A673 (cell line): ENCODE data around the gene CLDN14. TPM values are rescaled to one million over a fixed set of nuclear protein-coding genes. Genes with fewer than 3 reads are reported as not detected.

Experiments used
- BruUV-seq: library from RNA; stranded (reverse); fragments of 400-500 nt; replicated peaks from 2 replicates; lab custom pipeline; 2021; lab: Mats Ljungman, UMichigan
- CTCF ChIA-PET: fragments of 300-600 bp; sonication (Branson Sonifier 250); formaldehyde crosslinking; loops from one replicate; lab custom pipeline; 2022; ENCODE audit warnings: antibody characterized with exemption; lab: Charles Lee
- POLR2A ChIA-PET: fragments of 300-600 bp; sonication (Branson Sonifier 250); formaldehyde crosslinking; loops from one replicate; lab custom pipeline; 2022; ENCODE audit warnings: antibody characterized with exemption; ENCODE audit not compliant: low non-redundant PET; lab: Charles Lee
- DNase-seq: peaks from one replicate; pipeline ENCODE4 v3.0.0-alpha.2; 2015; ENCODE audit warnings: low spot score
- H3K27ac ChIP-seq: fragments of 200-600 bp; sonication (generic); 2 replicates; pipeline ENCODE4 v1.5.1; 2016; ENCODE audit warnings: mixed run types, low read depth, mild to moderate bottlenecking, mixed read lengths, antibody characterized with exemption, low read length; ENCODE audit not compliant: poor library complexity, severe bottlenecking
- H3K27me3 ChIP-seq: fragments of 200-600 bp; sonication (generic); replicated peaks from 2 replicates; pipeline ENCODE4 v1.6.1; 2017; ENCODE audit warnings: mixed run types, low read depth, mild to moderate bottlenecking, mixed read lengths, antibody characterized with exemption, low read length; ENCODE audit not compliant: insufficient read depth, poor library complexity
- H3K36me3 ChIP-seq: fragments of 200-600 bp; sonication (generic); 2 replicates; pipeline ENCODE4 v1.6.1; 2016; ENCODE audit warnings: mixed run types, mild to moderate bottlenecking, mixed read lengths, antibody characterized with exemption, low read length; ENCODE audit not compliant: insufficient read depth, poor library complexity, severe bottlenecking
- H3K4me1 ChIP-seq: fragments of 200-600 bp; sonication (generic); 2 replicates; pipeline ENCODE4 v1.6.1; 2017; ENCODE audit warnings: mixed run types, mild to moderate bottlenecking, mixed read lengths, antibody characterized with exemption, low read length; ENCODE audit not compliant: insufficient read depth, poor library complexity, severe bottlenecking
- H3K4me3 ChIP-seq: fragments of 200-600 bp; sonication (generic); 2 replicates; pipeline ENCODE4 v1.5.1; 2016; ENCODE audit warnings: low read depth, mixed run types, mild to moderate bottlenecking, mixed read lengths, low read length; ENCODE audit not compliant: poor library complexity, severe bottlenecking
- H3K9me3 ChIP-seq: fragments of 200-600 bp; sonication (generic); 2 replicates; pipeline ENCODE4 v1.6.1; 2016; ENCODE audit warnings: mixed run types, low read depth, mild to moderate bottlenecking, mixed read lengths, antibody characterized with exemption, low read length; ENCODE audit not compliant: poor library complexity, severe bottlenecking
- EZH2 ChIP-seq: fragments of 200-600 bp; sonication (generic); IDR thresholded peaks from 2 replicates; pipeline ENCODE4 v1.6.1; 2017; ENCODE audit warnings: borderline replicate concordance, low read depth, mild to moderate bottlenecking, mixed read lengths, antibody characterized with exemption, low read length; ENCODE audit not compliant: poor library complexity, severe bottlenecking
- intact Hi-C: fragments of 100-400 bp; cut with micrococcal nuclease; formaldehyde crosslinking; loops from one replicate; pipeline ENCODE4 v1.10.0; 2022; ENCODE audit not compliant: unreplicated experiment
- total RNA-seq: library from RNA; stranded (reverse); gene quantifications from 2 replicates; pipeline ENCODE4 v1.2.3, GENCODE V29; 2021
- TF ChIP-seq, protein P1 (sequence below): fragments of 300-800, 200-600 bp; sonication (generic); conservative IDR thresholded peaks from 2 replicates; pipeline ENCODE4 v1.5.1; 2017; ENCODE audit warnings: low read depth, mild to moderate bottlenecking, antibody characterized with exemption, low read length, moderate library complexity, mixed read lengths

The CLDN14 gene
- total RNA-seq, 1 experiment from 2014 or later: not detected

DNA sequence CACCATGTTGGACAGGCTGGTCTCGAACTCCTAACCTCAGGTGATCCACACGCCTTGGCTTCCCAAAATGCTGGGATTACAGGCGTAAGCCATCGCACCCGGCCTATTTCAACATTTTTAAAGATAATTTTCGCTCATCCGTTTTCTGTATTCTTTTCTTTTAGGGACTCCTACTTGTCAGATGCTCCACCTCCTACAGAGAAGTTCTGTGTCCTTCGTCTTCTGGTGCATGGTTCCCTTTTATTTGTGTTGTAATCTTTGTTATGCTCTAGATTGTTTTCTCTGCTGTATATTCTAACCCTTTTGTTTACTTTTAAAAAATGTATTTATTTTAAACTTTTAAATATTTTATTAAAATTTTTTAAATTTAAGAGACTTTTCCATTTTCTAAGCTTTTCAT, 28.4 kb downstream of the CLDN14 start:
- no peak for DNase-seq
- Histone ChIP-seq H3K9me3 (no peaks in the 10 kb centered on the region), H3K27ac (no peak overlapping the region), H3K36me3 (no peaks in the 10 kb centered on the region), H3K4me3 (no peak overlapping the region), H3K27me3 (no peaks in the 10 kb centered on the region), H3K4me1 (peaks cover 13% of the 10 kb centered on the region)
- ChIA-PET CTCF (no interaction called here), POLR2A (no interaction called here)
- no TSS peak for BruUV-seq
- TF ChIP-seq EZH2: no peak
- intact Hi-C loops: no loop called here

DNA sequence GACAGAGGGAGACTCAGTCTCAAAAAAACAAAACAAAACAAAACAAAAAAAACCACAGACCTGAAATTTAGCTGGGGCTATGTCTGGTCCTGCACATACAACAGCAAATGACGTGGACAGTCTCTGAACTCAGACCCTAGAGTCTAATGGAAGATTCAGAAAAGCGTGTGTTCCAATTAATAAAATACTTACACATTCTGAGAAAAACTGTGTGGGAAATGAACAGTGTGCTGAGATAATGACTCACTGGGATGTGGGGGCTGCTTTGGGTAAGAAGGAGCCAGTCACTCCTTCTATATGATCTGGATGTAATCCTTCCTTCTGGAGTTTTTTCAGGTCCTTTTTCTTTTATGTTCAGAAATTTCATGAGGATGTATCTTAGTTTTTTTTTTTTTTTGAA, 29.4 kb downstream of the CLDN14 start:
- Histone ChIP-seq H3K4me3 (no peak overlapping the region), H3K27ac (no peak overlapping the region), H3K36me3 (no peaks in the 10 kb centered on the region), H3K4me1 (peaks cover 13% of the 10 kb centered on the region), H3K9me3 (no peaks in the 10 kb centered on the region), H3K27me3 (no peaks in the 10 kb centered on the region)
- intact Hi-C loops: no loop called here
- no peak for TF ChIP-seq EZH2
- TF ChIP-seq, protein P1, sequence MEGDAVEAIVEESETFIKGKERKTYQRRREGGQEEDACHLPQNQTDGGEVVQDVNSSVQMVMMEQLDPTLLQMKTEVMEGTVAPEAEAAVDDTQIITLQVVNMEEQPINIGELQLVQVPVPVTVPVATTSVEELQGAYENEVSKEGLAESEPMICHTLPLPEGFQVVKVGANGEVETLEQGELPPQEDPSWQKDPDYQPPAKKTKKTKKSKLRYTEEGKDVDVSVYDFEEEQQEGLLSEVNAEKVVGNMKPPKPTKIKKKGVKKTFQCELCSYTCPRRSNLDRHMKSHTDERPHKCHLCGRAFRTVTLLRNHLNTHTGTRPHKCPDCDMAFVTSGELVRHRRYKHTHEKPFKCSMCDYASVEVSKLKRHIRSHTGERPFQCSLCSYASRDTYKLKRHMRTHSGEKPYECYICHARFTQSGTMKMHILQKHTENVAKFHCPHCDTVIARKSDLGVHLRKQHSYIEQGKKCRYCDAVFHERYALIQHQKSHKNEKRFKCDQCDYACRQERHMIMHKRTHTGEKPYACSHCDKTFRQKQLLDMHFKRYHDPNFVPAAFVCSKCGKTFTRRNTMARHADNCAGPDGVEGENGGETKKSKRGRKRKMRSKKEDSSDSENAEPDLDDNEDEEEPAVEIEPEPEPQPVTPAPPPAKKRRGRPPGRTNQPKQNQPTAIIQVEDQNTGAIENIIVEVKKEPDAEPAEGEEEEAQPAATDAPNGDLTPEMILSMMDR: no peak
- ChIA-PET CTCF (interaction anchor here (0.6 kb wide), 1 partner anchor 404 kb away, joined by 3 read pairs; no protein-coding TSS in a partner anchor), POLR2A (no interaction called here)
- BruUV-seq: no TSS peak
- DNase-seq: no peak

DNA sequence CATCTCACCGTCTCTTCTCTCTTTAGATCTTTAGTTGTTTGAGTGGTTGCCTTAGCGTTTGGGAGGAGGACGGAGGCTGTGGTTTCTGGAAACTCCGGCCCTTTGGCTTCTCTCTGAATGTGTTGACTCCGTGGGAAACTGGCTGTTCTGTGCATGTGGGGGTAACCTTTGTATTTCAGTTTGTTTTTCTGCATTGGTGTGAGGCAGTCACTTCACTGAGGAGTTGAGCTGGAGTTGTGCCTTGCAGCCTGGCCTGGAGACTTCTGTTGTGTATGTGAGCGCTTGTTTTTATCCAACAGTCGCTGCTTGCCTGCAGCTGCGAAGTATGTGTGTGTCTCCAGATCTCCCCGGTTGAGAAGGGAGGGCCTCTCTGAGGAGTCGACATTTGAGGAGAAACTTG, 33.6 kb downstream of the CLDN14 start:
- no TSS peak for BruUV-seq
- H3K4me3 ChIP-seq: no peak overlapping the region
- no peaks in the 10 kb centered on the region for H3K9me3 ChIP-seq
- POLR2A ChIA-PET: no interaction called here
- H3K36me3 ChIP-seq: no peaks in the 10 kb centered on the region
- no peak for DNase-seq
- H3K27ac ChIP-seq: no peak overlapping the region
- intact Hi-C loops: no loop called here
- CTCF ChIA-PET: no interaction called here
- TF ChIP-seq, protein P1: no peak
- TF ChIP-seq EZH2: no peak
- no peaks in the 10 kb centered on the region for H3K27me3 ChIP-seq
- no peaks in the 10 kb centered on the region for H3K4me1 ChIP-seq

DNA sequence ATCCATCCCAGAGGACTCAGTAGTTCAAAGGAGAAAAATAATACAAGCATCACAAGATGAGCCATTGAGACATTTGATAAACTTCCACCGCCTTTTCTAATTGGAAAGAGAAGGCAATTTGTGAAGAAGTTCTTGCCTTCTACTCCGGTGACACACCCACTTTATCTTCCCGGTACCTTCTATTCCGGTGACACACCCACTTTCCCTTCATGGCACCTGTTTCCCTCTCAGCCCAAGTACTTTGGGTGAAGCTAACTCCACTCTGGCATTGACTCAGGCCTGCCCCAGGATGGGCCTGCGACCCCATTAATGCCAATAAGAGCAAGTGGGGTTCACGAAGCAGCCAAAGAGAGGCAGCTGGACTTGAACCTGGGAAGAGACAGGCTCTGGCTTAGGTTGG, 38.2 kb downstream of the CLDN14 start:
- DNase-seq: no peak
- Histone ChIP-seq H3K27me3 (no peaks in the 10 kb centered on the region), H3K27ac (no peak overlapping the region), H3K4me3 (no peak overlapping the region), H3K36me3 (no peaks in the 10 kb centered on the region), H3K4me1 (no peaks in the 10 kb centered on the region), H3K9me3 (no peaks in the 10 kb centered on the region)
- ChIA-PET CTCF (no interaction called here), POLR2A (no interaction called here)
- no TSS peak for BruUV-seq
- no peak for TF ChIP-seq EZH2
- TF ChIP-seq, protein P1: no peak
- intact Hi-C loops: no loop called here
